Measurements from ENCODE around the gene PARD3B. TPM values are rescaled to one million over a fixed set of nuclear protein-coding genes. Genes with fewer than 3 reads are reported as not detected.
A peak's percentile ranks its signal among the peaks of the same experiment; 100 is the strongest.

PARD3B gene
- total and polyA plus RNA-seq, 8 donors = 18.5 to 24.6 (median 21.1) TPM

DNA sequence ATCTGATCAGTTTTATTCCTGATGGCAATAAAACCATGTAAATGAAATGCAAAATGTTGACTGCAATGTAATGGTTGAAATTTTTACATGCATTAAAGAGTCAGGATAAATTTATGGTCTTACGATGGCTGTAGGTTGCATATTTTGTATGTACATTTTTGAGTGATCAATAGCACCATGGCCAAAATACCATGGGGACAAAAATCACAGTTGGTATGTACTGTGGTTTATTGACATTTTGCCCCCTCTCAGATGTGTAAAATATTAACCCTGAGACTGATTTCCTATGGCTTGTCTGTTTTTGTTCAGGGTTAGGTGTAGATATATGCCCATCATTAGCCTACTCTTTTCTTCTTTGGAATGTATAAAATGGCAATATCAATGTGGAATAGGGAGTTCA is 138.1 kb downstream of the PARD3B start:
- intact Hi-C loops (cut with DNase I) = no loop called here
- no peak for ATAC-seq
- TF ChIP-seq, protein P1, sequence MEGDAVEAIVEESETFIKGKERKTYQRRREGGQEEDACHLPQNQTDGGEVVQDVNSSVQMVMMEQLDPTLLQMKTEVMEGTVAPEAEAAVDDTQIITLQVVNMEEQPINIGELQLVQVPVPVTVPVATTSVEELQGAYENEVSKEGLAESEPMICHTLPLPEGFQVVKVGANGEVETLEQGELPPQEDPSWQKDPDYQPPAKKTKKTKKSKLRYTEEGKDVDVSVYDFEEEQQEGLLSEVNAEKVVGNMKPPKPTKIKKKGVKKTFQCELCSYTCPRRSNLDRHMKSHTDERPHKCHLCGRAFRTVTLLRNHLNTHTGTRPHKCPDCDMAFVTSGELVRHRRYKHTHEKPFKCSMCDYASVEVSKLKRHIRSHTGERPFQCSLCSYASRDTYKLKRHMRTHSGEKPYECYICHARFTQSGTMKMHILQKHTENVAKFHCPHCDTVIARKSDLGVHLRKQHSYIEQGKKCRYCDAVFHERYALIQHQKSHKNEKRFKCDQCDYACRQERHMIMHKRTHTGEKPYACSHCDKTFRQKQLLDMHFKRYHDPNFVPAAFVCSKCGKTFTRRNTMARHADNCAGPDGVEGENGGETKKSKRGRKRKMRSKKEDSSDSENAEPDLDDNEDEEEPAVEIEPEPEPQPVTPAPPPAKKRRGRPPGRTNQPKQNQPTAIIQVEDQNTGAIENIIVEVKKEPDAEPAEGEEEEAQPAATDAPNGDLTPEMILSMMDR (IDR thresholded peaks at IDR 0.05) = no peak

DNA sequence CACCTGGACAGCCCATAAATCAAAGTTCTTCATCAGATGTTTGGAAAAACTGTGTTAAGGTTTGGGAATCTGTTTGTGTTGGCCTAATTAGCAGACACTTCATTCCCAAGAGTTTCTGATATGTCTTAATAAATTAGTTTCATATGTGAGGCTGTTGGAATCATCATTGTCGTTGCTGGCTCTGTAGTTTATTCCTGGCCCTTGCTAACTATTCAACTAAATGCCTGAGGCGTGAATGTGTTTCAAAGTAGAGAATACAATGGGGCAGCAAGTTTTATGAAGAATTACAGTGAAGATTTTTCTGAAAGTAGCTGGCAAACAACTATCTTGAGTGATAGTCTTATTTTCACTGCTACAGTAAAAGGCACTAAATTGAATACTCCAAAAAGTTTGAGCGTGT is 141.1 kb downstream of the PARD3B start:
- no peak overlapping the region for H3K27ac ChIP-seq
- intact Hi-C loops (cut with DNase I) = no loop called here

More for the DNA sequence above, 138.1 kb downstream of the PARD3B start:
- Histone ChIP-seq H3K4me3 (no peak overlapping the region), H3K27me3 (no peaks in the 10 kb centered on the region), H3K9me3 (peaks cover 0 to 2% of the 10 kb centered on the region in 2 donors), H3K27ac (no peak overlapping the region), H3K36me3 (no peaks in the 10 kb centered on the region), H3K4me1 (no peaks in the 10 kb centered on the region)
- no peak for DNase-seq

DNA sequence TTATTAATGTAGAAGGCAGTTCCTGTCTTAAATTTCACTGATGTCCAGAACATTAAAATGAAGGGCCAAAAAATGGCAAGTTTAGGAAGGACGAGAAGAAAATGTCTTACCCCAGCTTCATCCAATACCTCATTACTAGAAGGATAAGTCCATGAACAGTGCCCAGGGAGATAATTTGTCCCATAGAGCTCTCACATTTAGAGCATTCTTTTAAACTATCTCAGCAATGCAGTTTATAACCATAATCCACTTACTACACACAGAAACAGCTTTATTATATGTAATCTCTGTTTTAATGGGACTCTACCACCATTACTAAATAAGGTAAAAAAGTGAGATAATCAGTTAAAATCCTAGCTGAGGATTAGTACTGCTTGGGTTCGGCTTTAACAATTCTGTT is 142.5 kb downstream of the PARD3B start:
- intact Hi-C loops (cut with DNase I) = no loop called here
- Histone ChIP-seq H3K9me3 (no peaks in the 10 kb centered on the region), H3K27me3 (no peaks in the 10 kb centered on the region), H3K36me3 (no peaks in the 10 kb centered on the region), H3K4me1 (peaks cover 0 to 8% of the 10 kb centered on the region in 2 donors), H3K27ac (no peak overlapping the region), H3K4me3 (no peak overlapping the region)
- DNase-seq (no peak), ATAC-seq (no peak)
- TF ChIP-seq, protein P1 (IDR thresholded peaks at IDR 0.05) = no peak

More for the DNA sequence above, 141.1 kb downstream of the PARD3B start:
- Histone ChIP-seq H3K36me3 (no peaks in the 10 kb centered on the region), H3K4me1 (no peaks in the 10 kb centered on the region), H3K9me3 (no peaks in the 10 kb centered on the region), H3K27me3 (no peaks in the 10 kb centered on the region), H3K4me3 (no peak overlapping the region)
- ATAC-seq = no peak
- DNase-seq = no peak
- TF ChIP-seq, protein P1 (IDR thresholded peaks at IDR 0.05) = no peak

DNA sequence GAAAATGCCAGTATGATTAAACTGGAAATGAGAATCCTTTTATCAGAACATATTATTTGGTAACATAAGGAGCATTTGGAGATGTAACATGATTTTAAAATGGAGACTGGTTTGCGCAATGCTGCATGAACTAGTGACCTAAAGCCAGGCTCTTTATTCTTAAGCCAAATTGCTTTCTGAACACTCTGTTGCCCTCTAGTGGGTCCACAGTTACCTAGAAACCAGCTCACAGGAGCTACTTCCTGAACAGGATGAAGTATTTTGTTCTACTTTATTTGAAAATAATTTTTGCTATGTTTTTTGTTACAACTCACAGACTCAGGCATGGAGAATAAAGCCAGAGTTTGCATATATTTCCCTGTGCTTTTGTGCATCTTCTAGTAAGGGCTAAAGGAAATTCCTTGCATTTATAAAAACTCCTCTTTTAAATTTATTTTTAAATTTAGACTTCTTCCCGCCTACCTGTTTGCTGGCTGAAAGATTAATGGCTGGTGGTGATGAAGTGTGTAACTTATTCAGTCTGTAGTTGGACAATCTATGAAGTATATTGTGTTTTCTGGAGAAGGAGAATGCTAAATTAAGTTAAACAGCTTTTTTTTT is 146.7 kb downstream of the PARD3B start:
- TF ChIP-seq, protein P1 (IDR thresholded peaks at IDR 0.05) = peak; percentile 54 to 61
- Histone ChIP-seq H3K4me1 (peaks cover 0 to 8% of the 10 kb centered on the region in 2 donors), H3K9me3 (no peaks in the 10 kb centered on the region), H3K36me3 (no peaks in the 10 kb centered on the region), H3K4me3 (no peak overlapping the region), H3K27me3 (no peaks in the 10 kb centered on the region), H3K27ac (no peak overlapping the region)
- ATAC-seq = peak; percentile 97
- DNase-seq = peak in 2 of 4 donors; percentile 88 to 92
- intact Hi-C loops (cut with DNase I) = loop anchor here in 1 of 2 donors (5.0 kb wide), 1 partner anchor 365 kb away; no protein-coding TSS in a partner anchor

DNA sequence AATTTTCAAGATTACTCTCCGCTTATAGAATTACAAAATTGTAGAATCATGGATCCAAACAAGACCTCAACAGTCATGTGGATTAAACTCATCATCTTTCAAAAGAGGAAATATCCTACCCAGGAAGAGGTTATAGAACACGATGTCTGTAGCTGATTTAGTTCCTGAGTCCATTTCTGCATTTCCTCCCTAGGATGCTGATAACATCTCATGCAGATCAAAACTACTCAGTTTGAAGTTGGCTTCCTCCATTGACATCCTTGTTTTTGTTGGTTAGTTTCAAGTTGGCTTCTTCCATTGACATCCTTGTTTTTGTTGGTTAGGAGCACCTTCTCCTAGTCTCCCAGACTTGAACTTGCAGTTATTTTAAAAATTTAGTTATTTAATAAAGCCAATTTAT is 147.5 kb downstream of the PARD3B start:
- H3K27me3 ChIP-seq = no peaks in the 10 kb centered on the region
- H3K4me3 ChIP-seq = no peak overlapping the region
- no peaks in the 10 kb centered on the region for H3K36me3 ChIP-seq
- no peak overlapping the region for H3K27ac ChIP-seq
- intact Hi-C loops (cut with DNase I) = loop anchor here in 1 of 2 donors (5.0 kb wide), 1 partner anchor 365 kb away; no protein-coding TSS in a partner anchor
- ATAC-seq = no peak
- peaks cover 0 to 8% of the 10 kb centered on the region in 2 donors for H3K4me1 ChIP-seq
- TF ChIP-seq, protein P1 (IDR thresholded peaks at IDR 0.05) = no peak
- DNase-seq = no peak
- H3K9me3 ChIP-seq = no peaks in the 10 kb centered on the region
